Renal cortical epithelial cell (primary cell): ENCODE data around the gene GGTLC1. TPM values are rescaled to one million over a fixed set of nuclear protein-coding genes. Genes with fewer than 3 reads are reported as not detected.

Experiments
- DNase-seq: peaks from one replicate; pipeline ENCODE4 v3.0.0-alpha.2; 2011; ENCODE audit warnings: low read depth
- total RNA-seq: library from RNA; depleted of rRNA; stranded (reverse); fragments of >200 nt; gene quantifications from 2 replicates; pipeline ENCODE4 v1.2.3, GENCODE V29; 2014

GGTLC1 gene
- total RNA-seq, 1 donor from 2014 or later: not detected

- DNase-seq: no peak
These were observed 22.3 kb downstream of the GGTLC1 start for GRCh38 chr20:23966298-23966697.

- no peak for DNase-seq
These were observed 24.6 kb downstream of the GGTLC1 start for GRCh38 chr20:23963941-23964340.

- DNase-seq: no peak
These were observed 26.3 kb downstream of the GGTLC1 start for GRCh38 chr20:23962272-23962671.

- no peak for DNase-seq
These were observed 29.5 kb downstream of the GGTLC1 start for GRCh38 chr20:23959054-23959453.

- DNase-seq: no peak
These were observed 32.7 kb downstream of the GGTLC1 start for GRCh38 chr20:23955896-23956295.

- DNase-seq: no peak
These were observed 34.4 kb downstream of the GGTLC1 start for GRCh38 chr20:23954008-23954745.

- DNase-seq: no peak
These were observed 42.4 kb downstream of the GGTLC1 start for GRCh38 chr20:23946206-23946605.

GRCh38 chr20:23943304-23943703 is 45.3 kb downstream of the GGTLC1 start:
- no peak for DNase-seq

GRCh38 chr20:23939641-23940040 is 48.9 kb downstream of the GGTLC1 start:
- no peak for DNase-seq

- no peak for DNase-seq
These were observed 49.5 kb downstream of the GGTLC1 start for GRCh38 chr20:23939063-23939462.

GRCh38 chr20:23938118-23938438 is 50.5 kb downstream of the GGTLC1 start:
- DNase-seq: no peak

- DNase-seq: peak; percentile 33
These were observed 51.1 kb downstream of the GGTLC1 start for GRCh38 chr20:23937303-23938117.

Other genes with a start within 250 kb of the GGTLC1 start
- not detected in 2 replicates for gene CST1, start 237.8 kb downstream of the GGTLC1 start, total RNA-seq
- not detected in 2 replicates for gene CST2, start 162.1 kb downstream of the GGTLC1 start, total RNA-seq
- not detected in 2 replicates for gene CST5, start 109.0 kb downstream of the GGTLC1 start, total RNA-seq